Stimulated activated CD4-positive, alpha-beta T cell treated with anti-CD3 and anti-CD28 coated beads, Interleukin-1b, Interleukin-23, amount 100 ng/mL, for 4 hours (primary cell): ENCODE results near the gene CLCA2.

Experiments
- DNase-seq, 2 donors: peaks; one replicate each; pipeline ENCODE4 v3.0.0-alpha.2; 2020; ENCODE audit warnings: low read depth in 2 of 2

CLCA2 gene, protein sequence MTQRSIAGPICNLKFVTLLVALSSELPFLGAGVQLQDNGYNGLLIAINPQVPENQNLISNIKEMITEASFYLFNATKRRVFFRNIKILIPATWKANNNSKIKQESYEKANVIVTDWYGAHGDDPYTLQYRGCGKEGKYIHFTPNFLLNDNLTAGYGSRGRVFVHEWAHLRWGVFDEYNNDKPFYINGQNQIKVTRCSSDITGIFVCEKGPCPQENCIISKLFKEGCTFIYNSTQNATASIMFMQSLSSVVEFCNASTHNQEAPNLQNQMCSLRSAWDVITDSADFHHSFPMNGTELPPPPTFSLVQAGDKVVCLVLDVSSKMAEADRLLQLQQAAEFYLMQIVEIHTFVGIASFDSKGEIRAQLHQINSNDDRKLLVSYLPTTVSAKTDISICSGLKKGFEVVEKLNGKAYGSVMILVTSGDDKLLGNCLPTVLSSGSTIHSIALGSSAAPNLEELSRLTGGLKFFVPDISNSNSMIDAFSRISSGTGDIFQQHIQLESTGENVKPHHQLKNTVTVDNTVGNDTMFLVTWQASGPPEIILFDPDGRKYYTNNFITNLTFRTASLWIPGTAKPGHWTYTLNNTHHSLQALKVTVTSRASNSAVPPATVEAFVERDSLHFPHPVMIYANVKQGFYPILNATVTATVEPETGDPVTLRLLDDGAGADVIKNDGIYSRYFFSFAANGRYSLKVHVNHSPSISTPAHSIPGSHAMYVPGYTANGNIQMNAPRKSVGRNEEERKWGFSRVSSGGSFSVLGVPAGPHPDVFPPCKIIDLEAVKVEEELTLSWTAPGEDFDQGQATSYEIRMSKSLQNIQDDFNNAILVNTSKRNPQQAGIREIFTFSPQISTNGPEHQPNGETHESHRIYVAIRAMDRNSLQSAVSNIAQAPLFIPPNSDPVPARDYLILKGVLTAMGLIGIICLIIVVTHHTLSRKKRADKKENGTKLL

DNA sequence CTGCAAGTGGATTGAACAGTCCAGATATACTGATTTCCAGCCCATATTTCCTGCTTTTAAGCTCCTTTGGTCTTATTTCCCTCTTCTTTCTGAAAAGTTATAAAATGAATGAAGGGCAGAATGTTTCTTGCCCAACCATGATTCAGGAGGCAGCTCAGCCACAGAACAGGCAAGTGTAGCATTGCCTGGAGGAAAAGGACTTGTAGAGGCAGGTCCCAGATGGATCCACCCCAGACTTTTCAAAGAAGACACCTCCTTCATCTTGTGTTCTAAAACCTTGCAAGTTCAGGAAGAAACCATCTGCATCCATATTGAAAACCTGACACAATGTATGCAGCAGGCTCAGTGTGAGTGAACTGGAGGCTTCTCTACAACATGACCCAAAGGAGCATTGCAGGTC lies at the start of gene CLCA2:
CLCA2 (plus strand) TSS at position 299 of the 400 bp plus-strand sequence; CDS start at position 376, 77 bp downstream.
- DNase-seq: no peak

DNA sequence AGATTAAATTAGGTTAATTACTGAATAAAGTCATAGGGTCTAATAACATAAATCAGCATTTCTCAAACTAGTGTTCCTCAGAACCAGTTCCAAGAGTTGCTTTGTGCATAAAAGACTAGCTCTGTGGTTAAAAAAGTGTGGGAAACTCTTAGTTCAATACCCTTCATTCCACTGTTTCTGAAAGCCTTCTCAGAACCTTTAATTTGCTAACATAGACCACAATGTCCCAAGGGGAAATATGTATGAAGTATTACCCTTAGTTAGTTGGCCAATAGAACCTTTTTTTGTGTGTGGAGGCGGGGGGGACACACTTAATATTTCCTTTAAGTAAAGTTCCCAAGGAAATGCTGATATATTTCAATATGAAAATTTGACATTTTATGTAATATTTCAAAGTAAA lies 48.3 kb upstream of the CLCA2 start:
- no peak for DNase-seq

DNA sequence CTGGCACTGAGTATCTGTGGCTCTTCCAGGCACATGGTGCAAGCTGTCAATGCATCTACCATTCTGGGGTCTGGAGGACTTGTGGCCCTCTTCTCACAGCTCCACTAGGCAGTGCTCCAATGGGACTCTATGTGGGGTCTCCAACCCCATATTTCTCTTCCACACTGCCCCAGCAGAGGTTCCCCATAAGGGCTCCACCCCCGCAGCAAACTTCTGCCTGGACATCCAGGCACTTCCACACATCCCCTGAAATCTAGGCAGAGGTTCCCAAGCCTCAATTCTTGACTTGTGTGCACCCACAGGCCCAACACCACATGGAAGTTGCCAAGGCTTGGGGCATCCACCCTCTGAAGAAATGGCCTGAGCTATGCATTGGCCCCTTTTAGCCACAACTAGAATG lies 46.6 kb upstream of the CLCA2 start:
- no peak for DNase-seq

DNA sequence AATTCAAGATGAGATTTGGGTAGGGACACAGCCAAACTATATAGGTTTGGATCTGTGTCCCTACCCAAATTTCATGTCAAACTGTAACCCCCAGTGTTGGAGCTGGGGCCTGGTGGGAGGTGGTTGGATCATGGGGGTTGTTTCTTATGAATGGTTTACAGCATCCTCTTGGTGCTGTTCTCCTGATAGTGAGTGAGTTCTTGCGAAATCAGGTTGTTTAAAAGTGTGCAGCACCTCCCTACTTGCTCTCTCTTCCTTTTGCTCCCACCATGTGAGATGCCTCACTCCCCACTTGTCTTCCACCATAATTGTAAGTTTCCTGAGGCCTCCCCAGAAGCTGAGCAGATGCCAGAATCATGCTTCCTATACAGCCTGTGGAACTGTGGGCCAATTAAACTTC lies 45.2 kb upstream of the CLCA2 start:
- DNase-seq: no peak

DNA sequence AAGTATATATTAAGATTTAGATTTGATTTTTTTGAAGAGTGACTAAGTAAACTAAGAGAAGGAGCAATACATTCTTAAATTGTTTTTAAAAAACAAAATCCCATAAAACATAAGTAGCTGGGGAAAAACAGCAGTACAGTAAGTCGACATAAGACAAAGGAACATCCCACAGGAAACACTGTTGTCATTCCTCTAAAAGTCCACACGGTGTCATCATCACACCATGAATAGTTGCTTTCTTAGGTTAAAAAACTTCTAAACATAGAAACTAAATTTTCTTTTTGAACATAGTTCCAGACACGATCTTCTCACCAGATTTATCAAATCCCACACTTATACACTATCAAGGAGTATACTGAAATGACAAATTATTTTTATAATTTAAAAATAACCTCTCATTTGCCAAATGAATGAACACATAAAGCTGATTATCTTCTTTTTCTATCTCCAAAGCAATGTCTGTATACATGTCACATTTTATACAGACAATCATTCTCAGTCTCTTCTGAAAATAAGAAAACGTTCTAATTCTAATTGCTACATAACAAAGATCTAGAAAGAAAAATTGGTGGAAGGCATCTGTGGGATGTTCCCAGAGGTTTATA lies 43.6 kb upstream of the CLCA2 start:
- DNase-seq: no peak

- no peak for DNase-seq
Measured at GRCh38 chr1:86381223-86381622, 42.7 kb upstream of the CLCA2 start.

GRCh38 chr1:86382878-86383277 lies 41.1 kb upstream of the CLCA2 start:
- DNase-seq: no peak

DNA sequence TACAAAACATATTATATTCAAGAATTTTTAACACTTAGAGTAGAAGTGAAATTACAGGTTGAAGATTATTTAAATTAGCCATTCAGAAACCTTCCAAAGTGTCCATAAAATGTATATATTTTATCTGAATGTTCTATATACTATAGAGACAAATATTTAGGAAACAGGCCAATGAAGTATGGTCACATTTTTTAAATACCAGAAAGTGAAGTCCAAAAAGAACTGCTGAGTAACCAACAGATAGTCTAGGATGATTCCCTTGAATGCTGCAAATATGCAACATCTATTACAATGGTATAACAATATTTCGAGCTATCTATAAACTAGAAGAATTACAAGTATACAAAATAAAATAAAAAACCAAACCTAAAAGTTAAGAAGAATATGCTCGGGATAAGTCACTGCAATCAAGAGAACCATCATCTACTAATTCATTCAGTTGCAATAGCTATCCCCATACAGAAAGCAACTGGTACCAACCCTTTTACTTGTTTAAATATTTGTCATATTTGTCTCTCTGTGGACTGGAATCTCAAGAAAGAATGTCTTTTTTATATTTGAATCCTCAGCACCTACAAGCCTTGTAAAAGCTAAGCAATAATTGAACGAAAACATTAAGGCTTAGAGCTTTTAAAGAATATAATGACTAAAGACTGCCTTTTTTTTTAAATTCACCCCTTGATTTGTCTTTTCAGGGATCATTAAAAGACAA lies 35.9 kb upstream of the CLCA2 start:
- no peak for DNase-seq

DNA sequence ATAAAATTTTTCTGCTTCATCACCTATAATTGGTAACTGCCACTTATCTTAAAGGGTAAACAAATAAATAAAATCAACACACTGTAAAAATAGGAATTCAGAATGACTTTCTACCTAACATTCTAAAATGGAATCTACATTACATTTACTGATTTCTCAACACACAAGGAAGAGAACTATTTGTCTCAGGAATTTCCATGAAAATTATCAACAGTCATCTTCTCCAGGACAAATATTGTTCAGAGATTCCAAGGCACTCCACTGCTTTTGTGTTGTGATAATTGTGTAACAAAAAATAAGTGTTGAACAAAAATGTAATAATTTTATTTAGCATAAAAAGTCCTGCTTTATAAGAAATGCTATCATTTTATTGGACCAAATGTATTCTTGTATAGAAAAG lies 35.2 kb upstream of the CLCA2 start:
- no peak for DNase-seq

- no peak for DNase-seq
Measured at GRCh38 chr1:86389307-86389706, 34.7 kb upstream of the CLCA2 start.

DNA sequence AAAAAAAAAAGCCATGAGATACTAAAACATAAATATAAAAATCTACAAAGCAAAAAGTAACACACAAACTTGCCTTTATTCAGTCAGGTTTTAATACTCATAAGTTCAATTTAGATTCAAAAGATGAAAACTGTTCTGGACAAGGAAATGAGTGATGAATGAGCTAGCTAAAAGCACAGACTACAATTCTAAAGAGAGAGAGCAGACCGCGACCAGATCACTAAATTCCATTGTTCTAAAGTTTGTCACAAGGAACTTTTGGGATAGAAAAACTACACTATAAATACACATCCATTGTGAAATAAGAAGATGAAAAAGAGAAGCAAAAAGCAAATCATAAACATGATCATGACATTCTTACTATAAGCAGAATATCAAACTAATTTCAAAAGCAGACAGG lies 29.6 kb upstream of the CLCA2 start:
- no peak for DNase-seq

DNA sequence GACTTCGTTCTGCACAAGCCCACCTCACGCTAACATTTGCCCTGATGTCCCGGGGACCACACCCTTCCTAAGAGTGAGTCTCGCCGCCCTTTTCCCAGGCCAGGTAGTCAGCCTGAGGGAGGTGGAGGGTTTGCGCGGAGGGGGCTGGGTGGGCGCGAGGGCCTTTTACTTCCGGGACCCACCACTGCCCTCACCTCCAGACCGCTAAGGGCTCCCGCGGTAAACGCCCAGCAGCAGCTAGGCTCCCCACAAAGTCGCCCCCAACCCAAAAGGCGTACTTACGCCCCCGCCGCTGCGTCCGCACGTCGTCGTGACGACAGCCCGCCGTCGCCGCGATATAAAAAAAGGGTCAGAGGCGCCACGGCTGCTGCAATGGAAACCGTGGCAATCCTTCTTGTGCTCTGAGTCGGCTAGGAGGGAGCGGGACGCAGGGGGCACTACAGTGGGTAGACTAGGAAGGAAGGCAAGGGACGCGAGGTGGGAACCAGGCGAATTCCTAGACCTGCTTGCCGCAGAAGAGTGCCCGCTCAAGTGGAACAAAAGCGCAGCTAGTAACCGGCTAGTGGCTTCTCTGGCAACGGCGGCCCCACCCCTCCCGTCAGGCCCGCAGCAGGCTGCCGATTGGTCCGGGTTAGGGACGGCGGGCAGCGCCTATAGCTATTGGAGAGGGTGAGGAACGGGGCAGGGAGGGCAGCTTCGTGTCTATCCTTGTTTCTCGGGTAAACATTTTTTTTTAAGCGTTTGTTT lies 28.0 kb upstream of the CLCA2 start, which contains the start of gene ODF2L:
ODF2L (minus strand) TSS at position 573 of the 747 bp plus-strand sequence. CDS start 9,296 bp downstream, outside the sequence.
- peak; percentile 72 to 78 for DNase-seq

- no peak for DNase-seq
Measured at GRCh38 chr1:86396498-86396890, 27.5 kb upstream of the CLCA2 start.

DNA sequence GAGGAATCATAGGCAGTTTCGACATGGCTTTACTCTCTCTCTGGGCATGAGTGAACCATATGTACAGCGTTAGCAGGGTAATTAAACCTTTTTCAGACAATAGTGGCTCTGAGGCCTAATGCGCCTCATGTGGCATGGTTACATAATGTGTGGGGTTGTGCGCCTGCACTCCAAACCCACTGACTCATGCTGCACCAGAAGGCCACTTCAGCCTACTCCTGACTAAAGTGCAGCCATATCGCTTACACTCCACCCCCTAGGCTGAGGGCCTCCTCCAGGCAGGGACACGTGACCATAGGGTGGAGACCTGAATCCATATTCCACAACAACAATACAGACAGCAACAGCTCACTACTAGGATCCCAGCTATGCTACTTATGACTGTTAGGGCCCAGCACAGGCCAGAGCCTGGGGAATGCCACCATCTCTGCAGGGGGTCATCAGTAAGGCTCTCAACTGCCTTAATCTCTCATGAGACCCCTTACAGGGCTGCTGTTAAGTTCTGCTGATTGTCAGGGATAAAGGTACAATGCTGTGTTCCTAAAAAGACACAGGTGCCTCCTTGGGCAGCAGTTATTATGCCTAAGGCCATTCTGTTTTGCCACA lies 14.5 kb upstream of the CLCA2 start:
- no peak for DNase-seq

GRCh38 chr1:86410879-86411278 lies 13.1 kb upstream of the CLCA2 start:
- DNase-seq: no peak

- DNase-seq: no peak
Measured at GRCh38 chr1:86416343-86416742, 7.6 kb upstream of the CLCA2 start.

- DNase-seq: no peak
Measured at GRCh38 chr1:86419277-86419903, 4.6 kb upstream of the CLCA2 start.

DNA sequence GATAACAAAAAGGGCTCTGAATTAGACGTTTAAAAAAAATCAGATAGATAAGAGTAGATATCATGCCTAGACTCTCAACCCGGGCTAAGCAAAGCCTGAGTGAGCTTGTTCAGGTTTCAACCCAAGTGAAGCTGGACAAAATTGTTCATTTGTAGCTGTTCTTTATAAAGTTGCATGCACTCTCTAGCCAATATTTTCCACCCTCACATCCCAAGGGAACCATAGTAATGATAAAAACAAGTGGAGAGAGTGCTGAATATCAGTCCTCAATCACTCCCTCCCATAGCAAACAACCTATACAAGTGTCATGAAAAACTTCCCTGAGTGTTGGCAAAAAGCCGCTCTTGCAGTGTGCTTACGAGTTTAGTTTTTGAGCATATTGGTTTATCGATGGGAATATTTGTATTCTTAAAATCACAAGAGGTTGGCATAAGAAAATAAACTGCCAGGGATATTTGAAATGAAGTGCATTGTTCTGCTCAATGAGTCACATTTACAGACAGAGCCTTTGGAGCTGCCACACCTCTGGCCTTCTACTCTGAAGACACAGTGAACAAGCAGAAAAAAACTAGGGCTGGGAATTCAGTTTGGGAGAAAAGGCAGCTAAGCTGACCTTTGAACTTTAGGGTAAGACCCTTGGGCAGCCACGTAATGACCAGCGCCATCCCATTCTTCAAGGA lies 2.2 kb upstream of the CLCA2 start:
- no peak for DNase-seq

DNA sequence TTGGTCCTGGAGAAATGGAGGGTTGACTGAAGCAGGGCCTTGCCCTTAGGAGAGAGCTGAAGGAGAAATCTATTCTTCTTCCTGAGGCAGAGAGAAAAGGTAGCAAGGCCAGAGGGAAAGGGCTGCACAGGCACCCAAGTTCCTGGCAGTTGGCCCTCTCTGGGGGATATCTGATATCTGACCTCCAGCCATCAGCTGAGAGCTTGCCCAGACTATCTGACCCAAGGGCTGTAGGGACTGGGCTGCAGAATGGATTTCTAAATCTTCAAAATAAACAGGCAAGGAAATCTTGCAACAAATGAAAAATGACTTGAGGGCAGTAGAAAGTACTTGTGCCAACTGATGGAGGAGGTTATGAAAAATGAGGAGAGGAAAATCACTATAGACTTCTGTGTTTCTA lies 498 bp upstream of the CLCA2 start:
- DNase-seq: no peak
